ENCODE measurements around the gene DCAF15. TPM values are rescaled to one million over a fixed set of nuclear protein-coding genes. Genes with fewer than 3 reads are reported as not detected.

The DCAF15 gene
- total RNA-seq, 1 donor from 2014 or later, result 21.0 TPM

DNA sequence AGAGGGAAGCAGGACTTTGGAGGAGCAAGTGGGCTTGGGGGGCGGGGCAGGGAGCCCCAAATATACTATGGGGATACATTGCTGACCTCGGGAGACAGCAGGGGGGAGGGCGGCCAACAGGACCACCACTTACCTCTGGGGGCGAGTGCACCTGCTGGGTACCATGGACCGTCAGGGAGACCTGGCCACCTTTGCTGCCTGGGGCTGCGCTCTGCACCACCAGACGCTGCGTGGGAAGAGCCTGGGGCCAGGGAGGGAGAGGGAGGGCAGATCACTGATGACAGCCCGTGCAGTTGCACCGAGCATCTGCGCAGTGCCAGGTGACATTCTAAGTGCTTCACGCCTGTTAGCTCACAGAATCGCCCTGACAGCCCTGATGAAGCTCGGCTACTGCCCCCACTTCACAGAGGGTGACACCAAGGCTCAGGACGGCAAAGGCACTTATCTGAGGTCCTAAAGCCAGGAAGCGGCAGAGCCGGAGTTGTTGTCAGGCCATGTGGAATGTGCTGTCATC lies 29.7 kb downstream of the DCAF15 start:
- Mint-ChIP-seq H3K27ac (ENCODE audit: unreplicated experiment) (no peak overlapping the region), H3K9me3 (ENCODE audit: low read depth) (no peaks in the 10 kb centered on the region), H3K4me3 (ENCODE audit: unreplicated experiment) (no peak overlapping the region), H3K27me3 (ENCODE audit: low read depth) (no peaks in the 10 kb centered on the region), H3K4me1 (ENCODE audit: low read depth) (peaks cover 13% of the 10 kb centered on the region), H3K36me3 (ENCODE audit: low read depth) (no peaks in the 10 kb centered on the region)
- DNase-seq (ENCODE audit: low spot score), result no peak
- TF ChIP-seq, protein P1, sequence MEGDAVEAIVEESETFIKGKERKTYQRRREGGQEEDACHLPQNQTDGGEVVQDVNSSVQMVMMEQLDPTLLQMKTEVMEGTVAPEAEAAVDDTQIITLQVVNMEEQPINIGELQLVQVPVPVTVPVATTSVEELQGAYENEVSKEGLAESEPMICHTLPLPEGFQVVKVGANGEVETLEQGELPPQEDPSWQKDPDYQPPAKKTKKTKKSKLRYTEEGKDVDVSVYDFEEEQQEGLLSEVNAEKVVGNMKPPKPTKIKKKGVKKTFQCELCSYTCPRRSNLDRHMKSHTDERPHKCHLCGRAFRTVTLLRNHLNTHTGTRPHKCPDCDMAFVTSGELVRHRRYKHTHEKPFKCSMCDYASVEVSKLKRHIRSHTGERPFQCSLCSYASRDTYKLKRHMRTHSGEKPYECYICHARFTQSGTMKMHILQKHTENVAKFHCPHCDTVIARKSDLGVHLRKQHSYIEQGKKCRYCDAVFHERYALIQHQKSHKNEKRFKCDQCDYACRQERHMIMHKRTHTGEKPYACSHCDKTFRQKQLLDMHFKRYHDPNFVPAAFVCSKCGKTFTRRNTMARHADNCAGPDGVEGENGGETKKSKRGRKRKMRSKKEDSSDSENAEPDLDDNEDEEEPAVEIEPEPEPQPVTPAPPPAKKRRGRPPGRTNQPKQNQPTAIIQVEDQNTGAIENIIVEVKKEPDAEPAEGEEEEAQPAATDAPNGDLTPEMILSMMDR (IDR thresholded peaks at IDR 0.05), result no peak

DNA sequence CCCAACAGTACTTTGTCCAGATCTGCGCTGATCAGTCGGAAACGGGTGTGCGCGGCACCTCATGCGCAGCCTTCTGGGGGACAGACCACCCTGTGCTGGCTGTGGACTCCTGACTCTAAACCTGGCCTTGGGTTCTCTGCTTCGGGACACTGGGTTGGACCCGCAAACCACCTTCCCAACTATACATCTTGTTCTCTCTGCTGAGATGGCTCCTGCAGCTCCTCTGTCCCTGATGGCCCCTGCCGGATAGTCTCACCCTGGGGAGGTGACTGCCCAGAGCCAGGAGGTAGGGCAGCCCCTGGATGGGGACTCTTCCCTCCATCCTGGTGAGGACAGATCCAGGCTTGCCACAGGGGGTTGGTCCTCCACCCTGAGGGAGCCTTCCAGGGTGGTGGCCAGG lies 30.5 kb downstream of the DCAF15 start:
- no peaks in the 10 kb centered on the region for H3K27me3 Mint-ChIP-seq (ENCODE audit: low read depth)
- no peaks in the 10 kb centered on the region for H3K9me3 Mint-ChIP-seq (ENCODE audit: low read depth)
- DNase-seq (ENCODE audit: low spot score), result no peak
- H3K27ac Mint-ChIP-seq (ENCODE audit: unreplicated experiment), result no peak overlapping the region
- TF ChIP-seq, protein P1 (IDR thresholded peaks at IDR 0.05), result no peak
- H3K36me3 Mint-ChIP-seq (ENCODE audit: low read depth), result no peaks in the 10 kb centered on the region
- peaks cover 17% of the 10 kb centered on the region for H3K4me1 Mint-ChIP-seq (ENCODE audit: low read depth)
- H3K4me3 Mint-ChIP-seq (ENCODE audit: unreplicated experiment), result no peak overlapping the region

DNA sequence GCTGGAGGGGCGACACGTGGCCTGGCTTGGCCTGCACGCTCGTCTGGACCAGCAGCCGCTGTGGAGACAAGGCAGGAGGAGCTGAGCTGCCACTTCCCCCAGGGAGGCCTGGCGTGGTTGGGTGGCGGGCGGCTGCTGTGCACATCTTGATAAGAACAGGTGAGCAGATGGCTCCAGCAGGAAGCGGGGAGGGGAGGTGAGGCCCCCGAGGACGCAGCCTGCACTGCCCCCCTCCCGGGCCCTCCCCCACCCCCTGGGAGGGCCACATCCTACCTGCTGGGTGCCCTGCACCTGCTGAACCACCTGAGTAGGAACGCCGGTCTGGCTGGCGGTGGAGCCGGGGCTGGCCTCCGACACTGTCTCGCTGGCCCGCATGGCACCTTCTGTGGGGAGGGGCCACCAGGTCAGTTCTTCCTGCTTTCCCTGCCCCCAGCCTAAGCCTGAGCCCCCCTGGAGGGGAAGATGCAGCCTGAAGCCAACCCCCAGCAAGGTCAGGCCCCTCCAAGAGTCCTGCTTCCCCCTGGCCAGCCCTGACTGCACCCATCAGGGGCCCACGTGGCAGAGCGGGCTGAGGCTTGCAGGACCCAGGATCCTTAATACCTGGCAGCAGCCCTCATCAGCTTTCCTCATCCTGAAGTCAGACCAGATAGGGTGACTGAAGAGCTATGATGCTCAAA lies 31.0 kb downstream of the DCAF15 start:
- Mint-ChIP-seq H3K9me3 (ENCODE audit: low read depth) (no peaks in the 10 kb centered on the region), H3K4me1 (ENCODE audit: low read depth) (peaks cover 14% of the 10 kb centered on the region), H3K27ac (ENCODE audit: unreplicated experiment) (no peak overlapping the region), H3K27me3 (ENCODE audit: low read depth) (no peaks in the 10 kb centered on the region), H3K36me3 (ENCODE audit: low read depth) (no peaks in the 10 kb centered on the region), H3K4me3 (ENCODE audit: unreplicated experiment) (no peak overlapping the region)
- no peak for DNase-seq (ENCODE audit: low spot score)
- TF ChIP-seq, protein P1 (IDR thresholded peaks at IDR 0.05), result no peak

DNA sequence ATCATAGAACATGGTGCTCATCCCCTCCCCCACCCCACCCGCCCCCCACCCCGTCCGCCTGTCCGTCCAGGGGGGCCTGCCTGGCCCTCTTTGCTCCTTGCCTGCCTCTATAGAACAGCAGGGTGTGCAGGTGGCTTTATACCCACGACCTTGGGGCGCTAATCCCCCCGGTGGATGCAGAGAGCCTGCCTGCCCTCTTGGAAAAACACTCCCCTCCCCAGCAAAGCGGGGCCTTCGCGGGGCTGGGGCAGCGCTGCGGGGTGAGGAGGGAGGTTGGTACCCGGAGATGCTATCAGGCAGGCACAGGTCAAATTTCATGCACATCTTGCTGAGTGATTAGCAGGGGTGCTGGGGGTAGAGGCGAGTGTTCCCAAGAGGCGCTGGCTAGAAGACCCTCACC lies 31.9 kb downstream of the DCAF15 start:
- peaks cover 14% of the 10 kb centered on the region for H3K4me1 Mint-ChIP-seq (ENCODE audit: low read depth)

DNA sequence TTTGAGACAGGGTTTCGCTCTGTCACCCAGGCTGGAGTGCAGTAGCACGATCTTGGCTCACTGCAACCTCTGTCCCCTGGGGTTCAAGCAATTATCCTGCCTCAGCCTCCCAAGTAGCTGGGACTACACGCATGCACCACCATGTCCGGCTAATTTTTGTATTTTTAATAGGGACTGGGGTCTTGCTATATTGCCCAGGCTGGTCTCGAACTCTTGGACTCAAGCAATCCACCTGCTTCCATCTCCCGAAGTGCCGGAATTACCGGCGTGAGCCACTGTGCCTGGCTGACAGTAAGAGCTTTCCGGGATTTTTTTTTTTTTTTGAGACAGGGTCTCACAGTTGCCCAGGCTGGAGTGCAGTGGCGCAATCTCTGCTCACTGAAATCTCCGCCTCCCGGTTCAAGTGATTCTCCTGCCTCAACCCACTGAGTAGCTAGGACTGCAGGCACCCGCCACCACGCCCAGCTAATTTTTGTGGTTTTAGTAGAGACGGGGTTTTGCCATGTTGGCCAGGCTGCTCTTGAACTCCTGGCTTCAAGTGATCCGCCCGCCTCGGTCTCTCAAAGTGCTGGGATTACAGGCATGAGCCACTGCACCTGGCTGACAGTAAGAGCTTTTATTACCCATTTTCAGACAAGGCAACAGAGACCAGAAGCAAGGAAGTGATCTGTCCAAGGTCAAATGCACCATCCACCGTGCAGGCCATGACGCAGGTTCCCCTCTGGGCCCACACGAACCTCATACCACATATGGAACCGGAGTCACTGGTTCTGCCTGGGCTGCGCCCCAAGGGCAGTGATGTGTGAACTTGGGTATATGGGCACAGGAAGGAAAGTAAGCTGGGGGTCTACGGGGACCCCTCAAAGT lies 32.8 kb downstream of the DCAF15 start:
- Mint-ChIP-seq H3K4me3 (ENCODE audit: unreplicated experiment) (no peak overlapping the region), H3K36me3 (ENCODE audit: low read depth) (no peaks in the 10 kb centered on the region), H3K27ac (ENCODE audit: unreplicated experiment) (peak overlapping the region; percentile 85), H3K4me1 (ENCODE audit: low read depth) (peaks cover 14% of the 10 kb centered on the region), H3K9me3 (ENCODE audit: low read depth) (no peaks in the 10 kb centered on the region), H3K27me3 (ENCODE audit: low read depth) (no peaks in the 10 kb centered on the region)
- DNase-seq (ENCODE audit: low spot score), result no peak
- TF ChIP-seq, protein P1 (IDR thresholded peaks at IDR 0.05), result no peak

More for the DNA sequence above, 31.9 kb downstream of the DCAF15 start:
- Mint-ChIP-seq H3K9me3 (ENCODE audit: low read depth) (no peaks in the 10 kb centered on the region), H3K36me3 (ENCODE audit: low read depth) (no peaks in the 10 kb centered on the region), H3K4me3 (ENCODE audit: unreplicated experiment) (no peak overlapping the region), H3K27ac (ENCODE audit: unreplicated experiment) (no peak overlapping the region), H3K27me3 (ENCODE audit: low read depth) (no peaks in the 10 kb centered on the region)
- TF ChIP-seq, protein P1 (IDR thresholded peaks at IDR 0.05), result no peak
- no peak for DNase-seq (ENCODE audit: low spot score)
